Measurements from ENCODE around the gene NXNL2. TPM values are rescaled to one million over a fixed set of nuclear protein-coding genes. Genes with fewer than 3 reads are reported as not detected.

NXNL2 gene
- total RNA-seq, 1 donor from 2014 or later, result not detected

Other genes starting within 250 kb of the NXNL2 start
- gene SPIN1, start 146.7 kb upstream of the NXNL2 start, total RNA-seq, result 48.8 TPM